Upper lobe of right lung (tissue), 1 donor: Measurements from ENCODE around the gene TIMM8A. TPM values are rescaled to one million over a fixed set of nuclear protein-coding genes. Genes with fewer than 3 reads are reported as not detected.

Experiments used
- ATAC-seq: fragments of 200-7000 bp; cut with Tn5 transposase; one replicate; pipeline ENCODE4 v1.9.1; 2020; ENCODE audit warnings: mild to moderate bottlenecking, moderate library complexity
- DNase-seq: peaks from one replicate; pipeline ENCODE4 v3.0.0-alpha.2; 2020
- H3K27ac ChIP-seq: fragments of 200-600 bp; one replicate; pipeline ENCODE4 v1.8.0; 2022
- H3K27me3 ChIP-seq: fragments of 200-600 bp; one replicate; pipeline ENCODE4 v1.8.0; 2022; ENCODE audit warnings: mild to moderate bottlenecking
- H3K36me3 ChIP-seq: fragments of 200-600 bp; one replicate; pipeline ENCODE4 v1.8.0; 2022
- H3K4me1 ChIP-seq: fragments of 200-600 bp; one replicate; pipeline ENCODE4 v1.8.0; 2022
- H3K4me3 ChIP-seq: fragments of 200-600 bp; one replicate; pipeline ENCODE4 v1.8.0; 2022; ENCODE audit warnings: mild to moderate bottlenecking
- H3K9me3 ChIP-seq: fragments of 200-600 bp; one replicate; pipeline ENCODE4 v1.8.0; 2022
- intact Hi-C: fragments of 100-400 bp; cut with DNase I; formaldehyde crosslinking; loops from one replicate; pipeline ENCODE4 v1.11.0; 2022
- total RNA-seq: library from RNA; stranded (reverse); fragmentation: NEBNext Ultra II Directional; extraction: Animal tissue kit (Norgen Biotek cat#: 25700); gene quantifications from one replicate; pipeline ENCODE4 v1.2.1, GENCODE V29; 2021
- TF ChIP-seq, protein P1 (sequence below): fragments of 200-600 bp; IDR thresholded peaks from one replicate; pipeline ENCODE4 v1.8.0; 2022; ENCODE audit warnings: antibody characterized with exemption
- donor health status: DM: no; HTN: yes; CAD: no; lungs with severe emphysema.

Gene TIMM8A
- total RNA-seq, 1 donor from 2014 or later: 6.4 TPM

DNA sequence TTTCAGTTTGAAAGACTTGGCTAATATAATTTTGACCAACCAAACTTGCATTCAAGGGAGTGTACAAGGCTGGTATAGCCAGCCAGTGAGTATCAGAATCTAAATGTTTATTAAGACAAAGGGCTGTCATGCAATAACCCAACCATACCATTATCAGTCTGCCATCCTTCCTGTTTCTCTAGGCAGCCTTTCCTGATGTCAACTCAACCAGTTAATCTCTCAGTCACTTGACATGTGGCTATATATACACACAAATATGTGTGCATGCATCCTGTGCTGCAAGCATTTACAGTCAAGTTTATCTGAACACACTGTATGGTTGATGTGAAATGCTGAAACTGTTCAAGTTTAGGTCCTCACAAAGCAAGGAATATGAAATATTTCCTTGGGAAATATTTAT, 20.3 kb upstream of the TIMM8A start:
- intact Hi-C loops: no loop called here
- TF ChIP-seq, protein P1, sequence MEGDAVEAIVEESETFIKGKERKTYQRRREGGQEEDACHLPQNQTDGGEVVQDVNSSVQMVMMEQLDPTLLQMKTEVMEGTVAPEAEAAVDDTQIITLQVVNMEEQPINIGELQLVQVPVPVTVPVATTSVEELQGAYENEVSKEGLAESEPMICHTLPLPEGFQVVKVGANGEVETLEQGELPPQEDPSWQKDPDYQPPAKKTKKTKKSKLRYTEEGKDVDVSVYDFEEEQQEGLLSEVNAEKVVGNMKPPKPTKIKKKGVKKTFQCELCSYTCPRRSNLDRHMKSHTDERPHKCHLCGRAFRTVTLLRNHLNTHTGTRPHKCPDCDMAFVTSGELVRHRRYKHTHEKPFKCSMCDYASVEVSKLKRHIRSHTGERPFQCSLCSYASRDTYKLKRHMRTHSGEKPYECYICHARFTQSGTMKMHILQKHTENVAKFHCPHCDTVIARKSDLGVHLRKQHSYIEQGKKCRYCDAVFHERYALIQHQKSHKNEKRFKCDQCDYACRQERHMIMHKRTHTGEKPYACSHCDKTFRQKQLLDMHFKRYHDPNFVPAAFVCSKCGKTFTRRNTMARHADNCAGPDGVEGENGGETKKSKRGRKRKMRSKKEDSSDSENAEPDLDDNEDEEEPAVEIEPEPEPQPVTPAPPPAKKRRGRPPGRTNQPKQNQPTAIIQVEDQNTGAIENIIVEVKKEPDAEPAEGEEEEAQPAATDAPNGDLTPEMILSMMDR: no peak
- H3K4me1 ChIP-seq: no peaks in the 10 kb centered on the region
- ATAC-seq (no peak), DNase-seq (no peak)
- H3K4me3 ChIP-seq: no peak overlapping the region
- no peaks in the 10 kb centered on the region for H3K9me3 ChIP-seq
- H3K27me3 ChIP-seq: no peaks in the 10 kb centered on the region
- H3K27ac ChIP-seq: no peak overlapping the region
- H3K36me3 ChIP-seq: no peaks in the 10 kb centered on the region

DNA sequence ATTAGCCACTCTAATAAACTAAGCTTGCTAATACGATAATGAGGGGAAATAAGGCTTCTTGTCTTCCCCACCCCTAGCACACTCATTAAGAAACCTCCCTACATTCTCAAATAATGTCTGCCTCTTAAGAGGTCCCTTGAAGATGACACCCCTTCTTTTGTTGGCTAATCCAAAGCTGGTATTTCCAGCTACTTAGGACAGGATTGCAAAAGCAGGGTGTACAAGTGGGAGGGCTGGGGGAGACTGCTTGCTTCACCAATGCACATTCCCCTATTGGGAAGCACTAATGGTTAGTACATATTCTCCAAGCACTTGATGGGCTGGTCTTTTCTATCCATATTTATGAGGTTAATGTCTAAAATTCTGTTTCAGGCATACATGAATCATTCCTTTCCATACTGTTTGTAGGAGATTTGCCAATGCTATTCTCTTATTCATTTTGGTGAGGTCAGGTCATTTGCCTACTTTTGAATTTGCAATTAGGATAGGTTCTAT, 16.8 kb upstream of the TIMM8A start:
- Histone ChIP-seq H3K36me3 (no peaks in the 10 kb centered on the region), H3K27me3 (no peaks in the 10 kb centered on the region), H3K4me1 (no peaks in the 10 kb centered on the region), H3K9me3 (no peaks in the 10 kb centered on the region), H3K27ac (no peak overlapping the region), H3K4me3 (no peak overlapping the region)
- DNase-seq (no peak), ATAC-seq (no peak)
- TF ChIP-seq, protein P1: no peak
- intact Hi-C loops: no loop called here

DNA sequence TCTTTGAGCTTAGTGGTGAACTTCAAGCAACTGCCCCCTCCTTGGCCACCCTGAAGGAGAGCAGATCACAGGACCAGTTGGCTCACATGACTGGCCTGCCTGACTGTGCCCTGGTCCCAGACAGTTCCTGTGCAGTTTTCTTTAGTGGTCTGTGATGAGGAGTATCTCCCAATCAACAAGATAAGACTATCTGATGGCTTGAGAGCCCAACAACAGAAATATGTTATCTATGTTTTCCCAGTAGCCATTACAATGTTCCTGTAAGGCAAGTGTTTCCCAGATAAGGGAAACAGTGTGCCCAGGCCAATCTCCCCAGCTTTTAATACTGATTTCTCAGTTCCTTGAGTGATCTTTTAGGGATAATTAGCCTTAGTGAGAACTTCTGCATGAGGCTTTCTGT, 14.2 kb upstream of the TIMM8A start:
- no peak for ATAC-seq

DNA sequence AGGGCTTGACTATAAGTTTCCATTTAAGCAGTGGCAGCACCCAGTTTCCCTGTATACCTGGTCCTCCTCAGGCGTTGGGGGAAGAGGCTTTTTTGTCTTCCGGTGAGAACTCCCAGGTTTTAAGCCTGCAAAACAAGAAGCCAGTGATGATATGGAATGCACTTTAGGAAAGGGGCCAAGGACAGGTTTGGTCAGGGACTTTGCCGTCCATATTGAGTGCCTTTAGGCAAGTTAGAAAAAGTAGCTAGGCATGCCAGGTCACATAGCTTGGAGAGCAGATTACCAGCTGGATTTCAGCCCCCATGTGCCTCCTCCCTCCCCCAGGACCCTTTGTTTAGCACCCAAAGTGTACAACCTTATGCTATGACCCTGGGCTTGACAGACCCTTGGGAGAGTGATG, 13.6 kb upstream of the TIMM8A start:
- ATAC-seq: no peak

More for the DNA sequence above, 14.2 kb upstream of the TIMM8A start:
- TF ChIP-seq, protein P1: no peak
- intact Hi-C loops: no loop called here
- Histone ChIP-seq H3K4me3 (no peak overlapping the region), H3K4me1 (no peaks in the 10 kb centered on the region), H3K9me3 (no peaks in the 10 kb centered on the region), H3K27me3 (no peaks in the 10 kb centered on the region), H3K36me3 (no peaks in the 10 kb centered on the region), H3K27ac (no peak overlapping the region)
- DNase-seq: no peak

DNA sequence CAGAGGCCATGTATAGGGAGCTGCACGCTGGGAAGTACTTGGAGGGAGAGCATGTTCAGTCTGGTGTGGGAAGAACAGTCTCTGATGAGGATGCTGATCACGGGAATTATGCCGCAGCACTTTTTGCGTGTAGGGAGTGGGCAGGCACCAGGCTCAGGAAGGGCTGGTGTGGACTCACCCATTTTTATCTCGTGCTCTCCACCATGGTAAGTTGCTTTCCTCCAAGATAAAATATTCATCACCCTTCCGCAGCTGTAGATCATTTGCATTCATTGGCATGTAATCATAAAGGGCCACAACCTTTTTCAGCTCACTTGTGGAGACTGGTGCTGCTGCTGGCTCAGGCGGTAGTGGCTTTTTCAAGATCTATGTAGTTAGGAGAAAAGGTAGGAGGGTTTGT, 11.8 kb upstream of the TIMM8A start:
- TF ChIP-seq, protein P1: no peak
- intact Hi-C loops: no loop called here
- no peaks in the 10 kb centered on the region for H3K36me3 ChIP-seq
- ATAC-seq (no peak), DNase-seq (no peak)
- H3K27me3 ChIP-seq: no peaks in the 10 kb centered on the region
- no peak overlapping the region for H3K27ac ChIP-seq
- no peak overlapping the region for H3K4me3 ChIP-seq
- no peaks in the 10 kb centered on the region for H3K9me3 ChIP-seq
- no peaks in the 10 kb centered on the region for H3K4me1 ChIP-seq

More for the DNA sequence above, 13.6 kb upstream of the TIMM8A start:
- TF ChIP-seq, protein P1: no peak
- Histone ChIP-seq H3K9me3 (no peaks in the 10 kb centered on the region), H3K4me1 (no peaks in the 10 kb centered on the region), H3K4me3 (no peak overlapping the region), H3K27me3 (no peaks in the 10 kb centered on the region), H3K36me3 (no peaks in the 10 kb centered on the region), H3K27ac (no peak overlapping the region)
- intact Hi-C loops: no loop called here
- DNase-seq: no peak

DNA sequence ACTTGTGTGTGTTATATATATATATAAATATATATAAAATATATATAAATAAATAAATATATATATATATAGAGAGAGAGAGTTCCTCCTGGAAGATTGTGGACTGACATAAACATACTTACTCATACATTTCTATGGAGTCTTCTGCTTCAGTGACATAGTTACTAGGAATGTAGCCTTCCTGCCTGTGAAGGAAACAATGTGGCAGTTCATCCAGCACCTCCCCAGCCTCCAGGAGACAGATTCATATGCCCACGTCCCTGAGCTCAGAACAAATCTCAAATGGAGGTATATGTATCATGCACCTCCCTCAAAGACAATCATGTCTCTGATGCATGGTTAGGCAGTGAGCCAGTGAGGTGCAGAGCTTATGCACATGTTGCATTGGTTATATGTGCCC, 11.4 kb upstream of the TIMM8A start:
- no peak overlapping the region for H3K4me3 ChIP-seq
- no peaks in the 10 kb centered on the region for H3K9me3 ChIP-seq
- no peaks in the 10 kb centered on the region for H3K4me1 ChIP-seq
- DNase-seq (no peak), ATAC-seq (no peak)
- H3K27me3 ChIP-seq: no peaks in the 10 kb centered on the region
- TF ChIP-seq, protein P1: no peak
- no peak overlapping the region for H3K27ac ChIP-seq
- H3K36me3 ChIP-seq: no peaks in the 10 kb centered on the region
- intact Hi-C loops: no loop called here
